Activated T-helper 1 cell treated with anti-CD3 and anti-CD28 coated beads, Interleukin-12 subunit alpha, Interleukin-12 subunit beta, Interleukin-2, Interleukin-4 antibody, amounts not matched to agents 30 ng/mL and 10 ng/mL and 1 ng/mL, durations not matched to agents 14 hours and 24 hours and 36 hours (primary cell): ENCODE data around the gene SLC5A2. TPM values are rescaled to one million over a fixed set of nuclear protein-coding genes. Genes with fewer than 3 reads are reported as not detected.
"Not testable (repeated sequence)": the region's sequence is repeated elsewhere in the genome, so short reads cannot be mapped to it uniquely, and the experiment has no call there.

ENCODE experiments used
- DNase-seq: peaks from one replicate; pipeline ENCODE4 v3.0.0; 2021; ENCODE audit warnings: low spot score
- H3K27ac Mint-ChIP-seq: one replicate; pipeline ENCODE4 v1.8.0; 2021; ENCODE audit warnings: mild to moderate bottlenecking, mixed read lengths
- H3K27me3 Mint-ChIP-seq: one replicate; pipeline ENCODE4 v1.8.0; 2022; ENCODE audit warnings: mild to moderate bottlenecking, moderate library complexity, mixed read lengths; ENCODE audit not compliant: insufficient read depth
- H3K36me3 Mint-ChIP-seq: one replicate; pipeline ENCODE4 v1.8.0; 2021; ENCODE audit warnings: low read depth, mixed read lengths
- H3K4me1 Mint-ChIP-seq: one replicate; pipeline ENCODE4 v1.8.0; 2021; ENCODE audit warnings: low read depth, mixed read lengths
- H3K4me3 Mint-ChIP-seq: one replicate; pipeline ENCODE4 v1.8.0; 2021; ENCODE audit warnings: mild to moderate bottlenecking, moderate library complexity, mixed read lengths
- H3K9me3 Mint-ChIP-seq: one replicate; pipeline ENCODE4 v1.8.0; 2021; ENCODE audit warnings: mixed read lengths
- intact Hi-C: fragments of 100-400 bp; cut with micrococcal nuclease; formaldehyde crosslinking; loops from one replicate; pipeline ENCODE4 v1.15.1; 2024
- total RNA-seq: library from RNA; stranded (reverse); gene quantifications from 2 replicates; pipeline ENCODE4 v1.2.3, GENCODE V29; 2022

The SLC5A2 gene
- total RNA-seq, 1 donor from 2014 or later, result not detected

GRCh38 chr16:31522071-31522470, 39.1 kb downstream of the SLC5A2 start:
- H3K27ac Mint-ChIP-seq, result no peak overlapping the region
- intact Hi-C loops, result no loop called here
- no peaks in the 10 kb centered on the region for H3K9me3 Mint-ChIP-seq
- peaks cover 5% of the 10 kb centered on the region for H3K4me1 Mint-ChIP-seq
- no peaks in the 10 kb centered on the region for H3K27me3 Mint-ChIP-seq
- no peak for DNase-seq
- no peak overlapping the region for H3K4me3 Mint-ChIP-seq
- no peaks in the 10 kb centered on the region for H3K36me3 Mint-ChIP-seq

- H3K9me3 Mint-ChIP-seq, H3K36me3 Mint-ChIP-seq, H3K4me1 Mint-ChIP-seq, DNase-seq, H3K4me3 Mint-ChIP-seq, H3K27me3 Mint-ChIP-seq, H3K27ac Mint-ChIP-seq, intact Hi-C loops: not testable (repeated sequence)
Observed at GRCh38 chr16:31523768-31524167, 40.8 kb downstream of the SLC5A2 start.

- peaks cover 7% of the 10 kb centered on the region for H3K27me3 Mint-ChIP-seq
Observed at GRCh38 chr16:31525113-31525512, 42.2 kb downstream of the SLC5A2 start.

GRCh38 chr16:31527734-31528274, 44.9 kb downstream of the SLC5A2 start, which contains the start of gene AHSP:
AHSP (plus strand) TSS chr16:31527900; CDS start chr16:31528140, 240 bp downstream.
- Mint-ChIP-seq H3K36me3 (no peaks in the 10 kb centered on the region), H3K27ac (no peak within 1 kb of the TSS), H3K9me3 (no peaks in the 10 kb centered on the region), H3K4me1 (no peaks in the 10 kb centered on the region), H3K4me3 (no peak within 1 kb of the TSS), H3K27me3 (peaks cover 12% of the 10 kb centered on the region)
- no peak for DNase-seq
- intact Hi-C loops, result no loop called here

More at GRCh38 chr16:31525113-31525512, 42.2 kb downstream of the SLC5A2 start:
- Mint-ChIP-seq H3K27ac (no peak overlapping the region), H3K9me3 (no peaks in the 10 kb centered on the region), H3K36me3 (no peaks in the 10 kb centered on the region), H3K4me3 (no peak overlapping the region), H3K4me1 (no peaks in the 10 kb centered on the region)
- DNase-seq, result no peak
- intact Hi-C loops, result no loop called here

GRCh38 chr16:31528523-31529107, 45.7 kb downstream of the SLC5A2 start:
- intact Hi-C loops, result no loop called here
- H3K27me3 Mint-ChIP-seq, result peaks cover 12% of the 10 kb centered on the region
- DNase-seq, result no peak
- no peaks in the 10 kb centered on the region for H3K4me1 Mint-ChIP-seq
- no peaks in the 10 kb centered on the region for H3K9me3 Mint-ChIP-seq
- no peak overlapping the region for H3K4me3 Mint-ChIP-seq
- no peak overlapping the region for H3K27ac Mint-ChIP-seq
- H3K36me3 Mint-ChIP-seq, result no peaks in the 10 kb centered on the region

- Mint-ChIP-seq H3K4me1 (no peaks in the 10 kb centered on the region), H3K4me3 (no peak overlapping the region), H3K27ac (no peak overlapping the region)
Observed at GRCh38 chr16:31529108-31529936, 46.4 kb downstream of the SLC5A2 start.

GRCh38 chr16:31529937-31530312, 47.0 kb downstream of the SLC5A2 start:
- Mint-ChIP-seq H3K27ac (no peak overlapping the region), H3K27me3 (peaks cover 12% of the 10 kb centered on the region), H3K4me1 (no peaks in the 10 kb centered on the region), H3K36me3 (no peaks in the 10 kb centered on the region), H3K4me3 (no peak overlapping the region), H3K9me3 (no peaks in the 10 kb centered on the region)
- intact Hi-C loops, result loop anchor here (10.0 kb wide), 1 partner anchor 55 kb away; the partner anchor contains the start of gene TGFB1I1
- DNase-seq, result no peak

More at GRCh38 chr16:31529108-31529936, 46.4 kb downstream of the SLC5A2 start:
- Mint-ChIP-seq H3K27me3 (peaks cover 12% of the 10 kb centered on the region), H3K9me3 (no peaks in the 10 kb centered on the region), H3K36me3 (no peaks in the 10 kb centered on the region)
- intact Hi-C loops, result no loop called here
- no peak for DNase-seq

- Mint-ChIP-seq H3K27ac (no peak overlapping the region), H3K36me3 (no peaks in the 10 kb centered on the region), H3K4me1 (no peaks in the 10 kb centered on the region), H3K9me3 (no peaks in the 10 kb centered on the region), H3K4me3 (no peak overlapping the region), H3K27me3 (peaks cover 12% of the 10 kb centered on the region)
- no peak for DNase-seq
- intact Hi-C loops, result loop anchor here (10.0 kb wide), 1 partner anchor 56 kb away; the partner anchor contains the start of gene TGFB1I1
Observed at GRCh38 chr16:31530405-31530804, 47.5 kb downstream of the SLC5A2 start.

- Mint-ChIP-seq H3K36me3 (no peaks in the 10 kb centered on the region), H3K4me1 (no peaks in the 10 kb centered on the region), H3K4me3 (no peak overlapping the region), H3K27ac (no peak overlapping the region), H3K27me3 (peaks cover 17% of the 10 kb centered on the region), H3K9me3 (no peaks in the 10 kb centered on the region)
- intact Hi-C loops, result loop anchor here (10.0 kb wide), 1 partner anchor 56 kb away; the partner anchor contains the start of gene TGFB1I1
- no peak for DNase-seq
Observed at GRCh38 chr16:31531096-31531495, 48.2 kb downstream of the SLC5A2 start.

GRCh38 chr16:31532120-31532519, 49.2 kb downstream of the SLC5A2 start:
- H3K4me1 Mint-ChIP-seq, result no peaks in the 10 kb centered on the region
- H3K27me3 Mint-ChIP-seq, result peaks cover 20% of the 10 kb centered on the region
- H3K9me3 Mint-ChIP-seq, result no peaks in the 10 kb centered on the region
- H3K27ac Mint-ChIP-seq, result no peak overlapping the region
- H3K36me3 Mint-ChIP-seq, result no peaks in the 10 kb centered on the region
- intact Hi-C loops, result loop anchor here (10.0 kb wide), 1 partner anchor 57 kb away; the partner anchor contains the start of gene TGFB1I1
- no peak for DNase-seq
- H3K4me3 Mint-ChIP-seq, result no peak overlapping the region

- Mint-ChIP-seq H3K27me3 (peaks cover 23% of the 10 kb centered on the region), H3K4me3 (no peak overlapping the region), H3K36me3 (no peaks in the 10 kb centered on the region), H3K9me3 (no peaks in the 10 kb centered on the region), H3K27ac (no peak overlapping the region), H3K4me1 (no peaks in the 10 kb centered on the region)
- intact Hi-C loops, result loop anchor here (10.0 kb wide), 1 partner anchor 58 kb away; the partner anchor contains the start of gene TGFB1I1
- no peak for DNase-seq
Observed at GRCh38 chr16:31532896-31533295, 50.0 kb downstream of the SLC5A2 start.

GRCh38 chr16:31535737-31536136, 52.8 kb downstream of the SLC5A2 start:
- Mint-ChIP-seq H3K4me1 (no peaks in the 10 kb centered on the region), H3K27me3 (peaks cover 20% of the 10 kb centered on the region), H3K4me3 (no peak overlapping the region), H3K9me3 (peaks cover 18% of the 10 kb centered on the region), H3K27ac (no peak overlapping the region), H3K36me3 (no peaks in the 10 kb centered on the region)
- intact Hi-C loops, result loop anchor here (10.0 kb wide), 1 partner anchor 61 kb away; the partner anchor contains the start of gene TGFB1I1
- no peak for DNase-seq
